Measurements from ENCODE around the gene LRP11. TPM values are rescaled to one million over a fixed set of nuclear protein-coding genes. Genes with fewer than 3 reads are reported as not detected.
"Not testable (repeated sequence)": the region's sequence is repeated elsewhere in the genome, so short reads cannot be mapped to it uniquely, and the experiment has no call there.

The LRP11 gene
- polyA plus RNA-seq, 2 of the 4 experiments (the other 2 are of a cell fraction): 48.9 to 57.7 TPM

- WGBS (ENCODE audit: missing lambda C conversion rate): under 1% methylated on average over 5 of the region's 5 CpGs
- peak overlapping the region; percentile 35 for H3K4me3 ChIP-seq
- peak overlapping the region; percentile 97 for H3K4me2 ChIP-seq
- H3K4me1 ChIP-seq: peaks cover 90% of the 10 kb centered on the region
- peak; percentile 91 to 95 for ATAC-seq
- POLR2A ChIA-PET: interaction anchor here (1.0 to 1.6 kb wide), 2 partner anchors 8 to 34 kb away, joined by 3 to 7 read pairs; partner anchors contain the start of gene LRP11
- FAIRE-seq: no peak
- H3K9me3 ChIP-seq: no peaks in the 10 kb centered on the region
- peak overlapping the region; percentile 88 to 91 for H3K27ac ChIP-seq
- CTCF ChIA-PET: interaction anchor here (1.0 to 6.4 kb wide), 4 partner anchors 8 to 20 kb away, joined by 3 to 45 read pairs (median 8); no protein-coding TSS in a partner anchor
- DNase-seq (ENCODE audit: low read depth in 1 of 2, low spot score in 1 of 2): peak; percentile 45 to 89
- TF ChIP-seq JUNB (IDR thresholded peaks at IDR 0.05) (peak; percentile 77), JUN (IDR thresholded peaks at IDR 0.05) (peak in 1 of 2 experiments; percentile 60; a peak in 2 of 5 replicates), KDM5A (IDR thresholded peaks at IDR 0.05) (no peak), FOSL2 (IDR thresholded peaks at IDR 0.05) (peak; percentile 48; the same call in 1 of the 2 replicates), FOSL2 (CRISPR knock-in tag; IDR thresholded peaks at IDR 0.05) (peak; percentile 80), MAX (IDR thresholded peaks at IDR 0.05) (peak; percentile 58), GATA3 (IDR thresholded peaks at IDR 0.05; ENCODE audit: borderline replicate concordance) (peak; percentile 67; the same call in 1 of the 2 replicates), ZFP36 (IDR thresholded peaks at IDR 0.05; ENCODE audit: borderline replicate concordance, partially characterized antibody) (no peak), TP53 (CRISPR knock-in tag; IDR thresholded peaks at IDR 0.05) (no peak), CEBPB (IDR thresholded peaks at IDR 0.05) (peak; percentile 15 to 69; a peak in 2 of 4 replicates), EP300 (IDR thresholded peaks at IDR 0.05) (peak in 1 of 2 experiments; percentile 73; a peak in 2 of 5 replicates), RNF2 (IDR thresholded peaks at IDR 0.05; ENCODE audit: borderline replicate concordance, low read depth) (no peak), ZSCAN20 (CRISPR knock-in tag; IDR thresholded peaks at IDR 0.05) (no peak)
Observed at GRCh38 chr6:149855040-149855654, 9.0 kb downstream of the LRP11 start.

GRCh38 chr6:149854532-149854931, 9.6 kb downstream of the LRP11 start:
- DNase-seq (ENCODE audit: low read depth in 1 of 2, low spot score in 1 of 2) (peak; percentile 28 to 60), FAIRE-seq (no peak), ATAC-seq (peak; percentile 76 to 80)
- ChIA-PET CTCF (interaction anchor here (0.7 to 6.4 kb wide), 5 partner anchors 9 to 45 kb away, joined by 3 to 45 read pairs (median 8); no protein-coding TSS in a partner anchor), POLR2A (interaction anchor here (1.0 to 1.6 kb wide), 2 partner anchors 9 to 34 kb away, joined by 3 to 7 read pairs; partner anchors contain the start of gene LRP11)
- Histone ChIP-seq H3K27ac (peak overlapping the region; percentile 88 to 91), H3K4me1 (peaks cover 90% of the 10 kb centered on the region), H3K9me3 (no peaks in the 10 kb centered on the region), H3K4me2 (peak overlapping the region; percentile 97), H3K4me3 (peak overlapping the region; percentile 35; the same call in 2 of the 3 replicates)
- WGBS (ENCODE audit: missing lambda C conversion rate): 5% methylated on average over 6 of the region's 6 CpGs
- TF ChIP-seq NR3C1 (IDR thresholded peaks at IDR 0.05) (no peak), ZNF302 (CRISPR knock-in tag; IDR thresholded peaks at IDR 0.05) (no peak), FOXS1 (CRISPR knock-in tag; IDR thresholded peaks at IDR 0.05) (no peak), MYC (IDR thresholded peaks at IDR 0.05; ENCODE audit: borderline replicate concordance, low read length) (no peak), CTCF (IDR thresholded peaks at IDR 0.05) (no peak), RNF2 (IDR thresholded peaks at IDR 0.05; ENCODE audit: borderline replicate concordance, low read depth) (no peak), KDM5A (IDR thresholded peaks at IDR 0.05) (no peak), FOSL2 (IDR thresholded peaks at IDR 0.05) (no peak), FOSL2 (CRISPR knock-in tag; IDR thresholded peaks at IDR 0.05) (no peak)

GRCh38 chr6:149854017-149854416, 10.1 kb downstream of the LRP11 start:
- DNase-seq (ENCODE audit: low read depth in 1 of 2, low spot score in 1 of 2); ATAC-seq; FAIRE-seq; H3K4me3 ChIP-seq; H3K9me3 ChIP-seq: not testable (repeated sequence)
- 68% methylated on average over 4 of the region's 4 CpGs for WGBS (ENCODE audit: missing lambda C conversion rate)
- CTCF ChIA-PET: interaction anchor here (0.7 to 6.4 kb wide), 5 partner anchors 10 to 45 kb away, joined by 3 to 45 read pairs (median 8); no protein-coding TSS in a partner anchor
- Histone ChIP-seq H3K27ac (peak overlapping the region; percentile 88 to 91), H3K4me2 (peak overlapping the region; percentile 97), H3K4me1 (peaks cover 87% of the 10 kb centered on the region)
- POLR2A ChIA-PET: interaction anchor here (1.0 to 1.6 kb wide), 2 partner anchors 10 to 35 kb away, joined by 3 to 7 read pairs; partner anchors contain the start of gene LRP11

Measured in A549 (cell line).